AG10803 (cell line): Measurements from ENCODE around the gene CTNNA2.
A peak's percentile ranks its signal among the peaks of the same experiment; 100 is the strongest.

ENCODE experiments used
- DNase-seq: peaks from one replicate; pipeline ENCODE4 v3.0.0; 2010; ENCODE audit warnings: low read depth
- H3K4me3 ChIP-seq: 2 replicates; pipeline ENCODE4 v1.5.1; 2011; ENCODE audit warnings: mild to moderate bottlenecking, low read length, control low read depth
- TF ChIP-seq, protein P1 (sequence below): conservative IDR thresholded peaks from 2 replicates; pipeline ENCODE4 v1.5.1; 2011; ENCODE audit warnings: mild to moderate bottlenecking, low read length, control low read depth, inconsistent platforms

CTNNA2 gene

DNA sequence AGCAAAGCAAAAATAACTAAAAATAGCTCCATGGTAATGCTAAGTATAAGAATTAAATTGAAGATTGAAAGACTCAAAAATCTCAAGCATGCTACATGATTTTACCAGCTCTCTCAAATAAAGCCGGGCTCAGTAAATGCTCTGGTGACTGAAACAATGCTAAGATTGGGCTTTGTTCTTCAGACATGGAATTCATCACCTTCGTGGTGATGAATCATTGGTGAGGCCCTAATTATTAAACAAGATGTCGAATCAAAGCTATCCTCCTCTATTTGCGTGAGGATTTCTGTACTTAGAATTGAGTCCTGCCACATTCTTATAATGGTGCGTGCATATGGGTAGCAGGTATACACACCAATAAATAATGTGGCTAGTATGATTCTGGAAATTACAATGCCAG, 850.5 kb downstream of the CTNNA2 start:
- H3K4me3 ChIP-seq: no peak overlapping the region
- TF ChIP-seq, protein P1, sequence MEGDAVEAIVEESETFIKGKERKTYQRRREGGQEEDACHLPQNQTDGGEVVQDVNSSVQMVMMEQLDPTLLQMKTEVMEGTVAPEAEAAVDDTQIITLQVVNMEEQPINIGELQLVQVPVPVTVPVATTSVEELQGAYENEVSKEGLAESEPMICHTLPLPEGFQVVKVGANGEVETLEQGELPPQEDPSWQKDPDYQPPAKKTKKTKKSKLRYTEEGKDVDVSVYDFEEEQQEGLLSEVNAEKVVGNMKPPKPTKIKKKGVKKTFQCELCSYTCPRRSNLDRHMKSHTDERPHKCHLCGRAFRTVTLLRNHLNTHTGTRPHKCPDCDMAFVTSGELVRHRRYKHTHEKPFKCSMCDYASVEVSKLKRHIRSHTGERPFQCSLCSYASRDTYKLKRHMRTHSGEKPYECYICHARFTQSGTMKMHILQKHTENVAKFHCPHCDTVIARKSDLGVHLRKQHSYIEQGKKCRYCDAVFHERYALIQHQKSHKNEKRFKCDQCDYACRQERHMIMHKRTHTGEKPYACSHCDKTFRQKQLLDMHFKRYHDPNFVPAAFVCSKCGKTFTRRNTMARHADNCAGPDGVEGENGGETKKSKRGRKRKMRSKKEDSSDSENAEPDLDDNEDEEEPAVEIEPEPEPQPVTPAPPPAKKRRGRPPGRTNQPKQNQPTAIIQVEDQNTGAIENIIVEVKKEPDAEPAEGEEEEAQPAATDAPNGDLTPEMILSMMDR: no peak
- DNase-seq: no peak

DNA sequence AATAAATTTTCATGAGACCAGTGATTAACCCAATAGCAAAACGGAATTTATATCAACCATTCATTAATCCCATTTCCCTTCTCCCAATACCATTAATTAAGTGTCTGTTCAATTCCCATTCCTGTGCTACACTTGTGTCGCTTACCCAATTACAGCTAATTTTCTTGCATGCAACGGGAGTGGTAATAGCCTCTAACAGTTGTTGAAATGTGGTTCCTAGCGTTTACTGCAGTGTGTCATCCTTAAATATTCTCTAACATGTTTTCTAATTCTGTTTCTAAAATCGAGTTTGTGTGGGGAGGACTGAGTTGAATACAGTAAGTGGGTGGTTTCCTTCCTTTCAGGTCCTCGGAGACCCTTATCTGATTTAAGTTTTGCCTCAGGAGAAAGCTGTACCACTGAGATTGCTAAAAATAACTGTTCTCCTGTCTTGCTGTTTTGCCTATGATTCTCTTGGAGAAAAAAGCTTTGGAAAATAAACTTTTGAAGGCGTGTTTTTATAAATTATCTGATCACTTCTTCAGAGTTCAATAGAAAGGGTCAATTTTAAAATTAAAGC, 851.0 kb downstream of the CTNNA2 start:
- TF ChIP-seq, protein P1: no peak
- no peak for DNase-seq
- no peak overlapping the region for H3K4me3 ChIP-seq

DNA sequence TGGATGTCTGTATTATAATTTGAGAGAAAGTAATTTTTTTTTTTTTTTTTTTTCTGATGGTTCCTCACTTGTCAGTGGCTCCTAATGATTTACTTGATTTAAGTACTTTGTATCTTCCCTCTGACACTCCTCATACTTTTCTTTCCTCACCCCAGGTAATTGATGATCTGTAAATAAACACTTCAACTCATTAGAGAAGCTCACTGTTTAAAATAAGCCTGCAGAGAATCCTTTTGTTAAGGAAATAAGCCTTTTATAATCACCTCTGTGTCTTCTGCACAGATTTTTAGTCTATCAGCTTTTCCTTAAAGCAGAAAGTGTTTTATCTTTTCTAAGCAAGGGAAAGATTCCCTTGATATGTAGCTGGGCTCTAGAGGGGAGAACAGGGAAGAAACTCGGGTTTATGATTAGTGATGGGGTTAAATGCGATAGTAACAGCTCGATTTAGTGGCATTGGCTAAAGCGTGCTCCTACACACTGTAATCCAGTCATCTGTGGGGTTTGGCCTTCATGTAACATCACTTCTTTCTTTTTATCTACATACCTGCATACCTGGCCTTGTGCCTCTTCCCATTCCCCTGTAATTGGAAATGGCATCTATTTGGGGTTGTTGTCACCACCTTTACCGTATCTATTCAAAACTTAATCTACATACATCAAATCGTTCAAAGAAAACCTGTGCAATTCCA, 851.8 kb downstream of the CTNNA2 start:
- no peak overlapping the region for H3K4me3 ChIP-seq
- TF ChIP-seq, protein P1: no peak
- no peak for DNase-seq

DNA sequence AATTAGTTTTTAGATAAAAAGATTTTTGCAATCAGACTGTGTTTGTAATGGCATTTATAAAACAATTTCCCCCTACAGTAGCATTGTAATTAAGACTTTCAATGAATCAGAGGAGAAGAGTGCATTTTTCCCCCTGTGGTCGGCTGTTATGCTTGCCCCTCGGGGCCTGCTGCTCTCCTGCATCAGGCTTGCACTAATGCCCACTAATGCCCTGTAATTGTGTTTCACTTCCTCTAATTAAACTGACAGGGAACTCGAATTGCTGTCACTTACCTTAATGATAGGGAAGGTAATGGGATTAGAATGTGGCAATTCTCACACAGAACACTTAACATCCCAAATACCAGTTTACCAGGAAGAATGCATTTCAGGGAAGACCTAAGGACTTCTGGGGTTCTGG, 852.9 kb downstream of the CTNNA2 start:
- TF ChIP-seq, protein P1: no peak
- no peak for DNase-seq
- no peak overlapping the region for H3K4me3 ChIP-seq

DNA sequence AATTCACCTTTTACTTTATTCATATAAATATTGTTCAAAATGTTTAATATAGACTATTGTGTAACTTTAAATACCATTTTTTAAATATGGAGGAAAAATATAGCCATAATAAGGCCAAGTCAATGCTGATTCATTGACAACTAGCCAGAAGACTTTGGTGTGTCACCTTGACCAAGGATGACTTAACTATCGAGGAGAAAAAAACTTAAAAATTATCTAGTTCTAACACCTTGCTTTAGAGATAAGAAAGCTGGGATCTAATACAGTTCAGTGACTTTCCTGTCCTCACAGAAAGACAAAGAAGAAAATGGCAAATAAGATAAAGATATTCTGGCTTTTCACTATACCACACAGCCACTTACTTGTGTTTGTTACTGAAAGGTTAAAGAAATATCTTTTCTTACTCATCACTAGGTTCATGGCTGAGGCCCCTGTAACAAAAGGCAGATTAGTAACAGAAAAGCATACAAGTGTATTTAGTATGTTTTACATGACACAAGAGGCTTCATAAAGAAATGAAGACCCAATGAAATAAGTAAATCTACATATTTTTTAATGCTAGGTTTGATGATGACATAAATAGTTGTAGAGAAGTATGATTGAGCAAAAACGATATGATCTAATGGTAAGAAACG, 857.6 kb downstream of the CTNNA2 start:
- DNase-seq: no peak
- H3K4me3 ChIP-seq: no peak overlapping the region
- TF ChIP-seq, protein P1: no peak

DNA sequence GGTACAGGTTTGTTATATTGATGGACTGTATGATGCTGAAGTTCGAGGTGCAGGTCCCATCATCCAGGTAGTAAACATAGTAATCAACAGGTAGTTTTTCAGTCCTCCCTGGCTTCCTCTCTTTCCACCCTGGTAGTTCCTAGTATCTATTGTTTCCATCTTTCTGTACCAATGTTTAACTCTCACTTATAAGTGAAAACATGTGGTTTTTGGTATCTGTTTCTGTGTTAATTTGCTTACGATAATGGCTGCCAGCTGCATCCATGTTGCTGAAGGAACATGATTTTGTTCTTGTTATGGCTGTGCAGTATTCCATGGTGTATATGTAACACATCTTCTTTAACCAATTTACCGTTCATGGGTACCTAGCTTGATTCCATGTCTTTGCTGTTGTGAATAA, 861.3 kb downstream of the CTNNA2 start:
- TF ChIP-seq, protein P1: no peak
- no peak for DNase-seq
- no peak overlapping the region for H3K4me3 ChIP-seq

DNA sequence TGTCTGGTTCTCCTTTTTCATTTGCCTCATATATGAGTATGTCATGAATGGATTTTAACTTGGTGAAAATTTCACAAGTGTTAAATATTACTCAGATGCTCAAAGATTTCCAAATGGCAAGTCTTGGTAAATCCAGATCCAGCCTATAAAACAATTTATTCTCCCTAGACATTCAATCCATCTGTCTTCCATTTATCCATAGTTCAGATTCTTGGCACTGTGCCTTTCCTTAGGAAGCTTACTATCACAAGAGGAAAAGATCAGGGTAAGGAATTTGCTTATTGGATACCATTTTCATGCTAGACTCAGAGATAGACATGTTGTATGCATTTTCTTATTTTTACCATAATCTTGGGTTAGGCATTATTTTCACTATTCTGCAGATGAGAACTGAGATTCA, 864.2 kb downstream of the CTNNA2 start:
- H3K4me3 ChIP-seq: no peak overlapping the region
- TF ChIP-seq, protein P1: no peak
- peak; percentile 59 for DNase-seq
